GM11168 (cell line): ENCODE measurements around the gene DHDDS.
"Not testable (repeated sequence)": the region's sequence is repeated elsewhere in the genome, so short reads cannot be mapped to it uniquely, and the experiment has no call there.

ENCODE experiments used
- in situ Hi-C: fragments of 300-500 bp; cut with MboI; formaldehyde crosslinking; loops from one replicate; pipeline ENCODE4 v1.12.0; 2022; ENCODE audit warnings: low sequenced_read_pairs; ENCODE audit not compliant: unreplicated experiment

Gene DHDDS

DNA sequence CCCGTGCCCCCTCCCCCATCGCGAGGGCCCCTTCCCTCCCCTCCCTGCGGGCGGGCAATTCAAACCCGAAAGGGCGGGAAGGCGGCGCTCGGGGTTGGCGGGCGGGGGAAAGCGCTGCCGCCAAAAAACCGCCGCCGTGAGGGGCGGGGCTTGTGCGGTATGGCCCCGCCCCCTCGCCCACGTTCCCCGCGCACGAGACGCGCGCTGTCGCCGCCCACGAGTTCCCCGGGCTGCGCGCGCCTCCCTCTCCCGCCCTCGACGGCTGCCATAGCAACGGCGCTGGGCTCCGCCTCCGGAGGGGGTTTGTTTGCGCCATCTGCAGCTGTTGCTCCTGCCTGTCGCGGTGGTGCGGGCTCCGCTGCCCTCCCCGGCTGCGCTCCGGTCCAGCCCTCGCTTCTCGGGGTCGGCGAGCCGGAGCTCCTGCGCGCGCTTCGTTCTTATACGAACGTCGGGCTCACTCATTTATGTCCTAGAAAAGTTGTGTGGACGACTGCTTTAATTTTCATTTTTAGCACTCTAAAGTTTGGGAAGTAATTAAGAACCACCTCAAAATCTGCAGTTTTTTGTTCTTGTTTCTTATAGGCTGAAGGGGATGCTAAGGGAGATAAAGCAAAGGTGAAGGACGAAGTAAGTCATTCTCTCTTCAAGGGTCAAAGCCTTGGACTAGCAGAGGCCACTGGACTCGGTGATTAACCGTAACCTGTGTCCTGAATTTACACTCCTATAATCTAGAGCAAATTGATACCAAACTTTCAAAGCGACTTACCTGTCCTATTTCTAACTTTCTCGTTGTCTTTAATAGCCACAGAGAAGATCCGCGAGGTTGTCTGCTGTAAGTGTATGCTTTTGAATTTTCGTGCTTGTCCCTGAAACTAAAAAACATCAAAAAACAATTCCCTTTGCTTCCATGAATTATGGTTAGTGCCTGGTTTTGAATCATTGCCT, 41.1 kb downstream of the DHDDS start:
- in situ Hi-C loops = no loop called here

DNA sequence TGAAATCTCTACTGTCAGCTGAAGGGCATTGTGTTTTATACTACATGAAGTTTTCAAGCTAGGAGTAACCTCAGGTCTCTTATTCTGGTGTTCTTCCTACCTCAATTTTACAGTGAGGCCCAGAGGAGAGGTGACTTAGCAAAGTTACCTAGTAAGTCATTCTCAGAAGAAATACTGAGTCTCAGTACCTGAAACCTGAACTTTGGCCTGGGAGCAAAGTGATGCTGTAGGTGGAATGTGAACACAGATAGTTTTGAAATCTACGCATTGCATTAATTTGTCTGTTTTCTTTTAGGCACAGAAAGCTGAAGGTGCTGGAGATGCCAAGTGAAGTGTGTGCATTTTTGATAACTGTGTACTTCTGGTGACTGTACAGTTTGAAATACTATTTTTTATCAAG, 42.7 kb downstream of the DHDDS start:
- in situ Hi-C loops = no loop called here

DNA sequence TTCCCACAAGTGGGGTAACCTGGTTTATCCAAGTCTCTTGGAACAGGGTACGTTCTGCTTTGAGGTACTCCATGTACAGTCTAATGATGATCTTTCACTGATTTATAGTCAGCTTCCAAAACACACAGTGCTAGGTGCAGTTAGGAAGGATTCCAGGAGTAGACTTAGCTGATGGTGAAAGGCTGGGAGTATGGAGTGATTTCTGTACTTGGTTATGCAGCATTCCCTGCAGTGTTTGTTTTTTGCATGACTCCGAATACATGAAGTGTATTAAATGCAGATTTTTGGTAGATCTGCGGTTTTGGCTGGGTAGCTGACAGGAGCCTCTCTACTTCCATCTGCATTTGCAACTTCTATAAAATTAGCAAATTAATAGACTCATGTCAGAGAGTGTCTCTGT, 43.9 kb downstream of the DHDDS start:
- in situ Hi-C loops = no loop called here

DNA sequence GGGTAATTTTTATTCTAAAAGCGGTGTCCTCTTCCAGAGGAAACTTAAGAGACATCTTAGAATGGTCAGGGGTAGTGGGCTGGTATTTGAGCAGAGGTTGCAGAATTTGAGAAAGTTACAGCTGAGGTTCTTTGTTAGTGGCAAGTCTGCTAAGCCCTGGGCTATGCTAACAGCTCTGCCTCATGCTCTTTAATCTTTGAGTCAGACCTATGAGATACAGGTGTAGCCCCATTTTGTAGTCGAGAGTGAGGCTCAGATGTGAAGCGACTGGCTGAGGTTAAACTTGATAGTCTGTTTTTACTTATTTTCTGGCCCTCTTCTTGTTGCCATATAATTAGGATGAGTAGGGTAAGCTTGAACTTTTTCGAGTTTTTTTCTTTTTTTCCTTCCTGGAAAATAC, 44.8 kb downstream of the DHDDS start:
- in situ Hi-C loops = no loop called here

DNA sequence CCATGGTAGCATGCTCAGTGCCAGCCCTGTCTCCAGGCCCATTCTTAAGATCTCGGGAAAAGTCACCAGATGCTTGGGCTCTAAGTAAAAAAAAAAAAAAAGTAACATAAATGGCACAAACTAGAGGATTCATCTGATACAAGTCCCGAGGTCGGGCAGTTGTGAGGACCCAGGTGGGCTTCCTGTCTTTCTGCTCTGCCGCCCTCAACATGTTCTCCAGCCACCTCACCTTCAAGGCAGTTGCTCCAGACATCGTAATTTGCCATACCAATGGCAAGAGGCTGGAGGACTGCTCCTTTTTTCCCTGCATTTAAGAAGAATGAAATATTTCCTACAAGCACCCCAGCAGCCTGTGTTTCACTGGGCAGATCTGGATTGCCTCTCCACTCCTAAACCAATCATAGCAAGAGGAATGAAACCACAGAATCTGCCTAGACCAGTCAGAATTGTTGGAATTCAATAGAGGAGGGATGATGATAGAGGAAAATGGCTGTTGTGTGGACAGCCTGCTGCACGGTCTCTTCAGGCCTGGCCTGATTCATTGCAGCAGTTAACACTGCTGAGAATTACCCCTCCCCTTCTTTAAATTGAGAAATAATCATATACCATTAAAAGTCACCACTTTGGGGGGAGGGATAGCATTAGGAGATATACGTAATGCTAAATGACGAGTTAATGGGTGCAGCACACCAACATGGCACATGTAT, 45.5 kb downstream of the DHDDS start:
- in situ Hi-C loops = no loop called here

DNA sequence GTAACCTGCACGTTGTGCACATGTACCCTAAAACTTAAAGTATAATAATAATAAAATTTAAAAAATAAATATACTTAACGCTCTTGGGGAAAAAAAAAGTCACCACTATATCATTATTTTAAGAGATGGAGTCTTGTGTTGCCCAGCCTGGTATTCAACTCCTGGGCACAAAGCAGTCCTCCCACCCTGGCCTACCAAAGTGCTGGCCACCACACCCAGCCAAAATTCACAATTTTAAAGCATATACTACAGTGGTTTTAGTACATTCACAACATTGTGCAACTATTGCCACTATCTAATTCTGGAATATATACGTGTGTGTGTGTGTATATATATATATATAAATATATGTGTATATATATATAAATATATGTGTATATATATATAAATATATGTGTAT, 46.0 kb downstream of the DHDDS start:
- in situ Hi-C loops = no loop called here

DNA sequence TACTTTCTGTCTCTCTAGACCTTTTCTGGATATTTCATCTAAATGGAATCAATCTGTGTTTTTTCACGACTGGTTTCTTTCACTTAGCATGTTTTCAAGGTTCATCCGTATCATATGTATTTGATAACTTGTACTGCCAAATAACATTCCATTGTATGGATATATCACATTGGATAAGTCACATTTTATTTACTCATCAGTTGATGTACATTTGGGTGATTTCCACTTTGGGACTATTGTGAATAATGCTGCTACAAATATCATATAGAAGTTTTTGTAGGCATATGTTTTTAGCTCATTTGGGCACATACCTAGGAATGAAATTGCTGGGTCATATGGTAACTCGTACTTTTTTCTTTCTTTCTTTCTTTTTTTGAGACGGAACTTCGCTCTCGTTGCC, 46.9 kb downstream of the DHDDS start:
- in situ Hi-C loops = no loop called here

DNA sequence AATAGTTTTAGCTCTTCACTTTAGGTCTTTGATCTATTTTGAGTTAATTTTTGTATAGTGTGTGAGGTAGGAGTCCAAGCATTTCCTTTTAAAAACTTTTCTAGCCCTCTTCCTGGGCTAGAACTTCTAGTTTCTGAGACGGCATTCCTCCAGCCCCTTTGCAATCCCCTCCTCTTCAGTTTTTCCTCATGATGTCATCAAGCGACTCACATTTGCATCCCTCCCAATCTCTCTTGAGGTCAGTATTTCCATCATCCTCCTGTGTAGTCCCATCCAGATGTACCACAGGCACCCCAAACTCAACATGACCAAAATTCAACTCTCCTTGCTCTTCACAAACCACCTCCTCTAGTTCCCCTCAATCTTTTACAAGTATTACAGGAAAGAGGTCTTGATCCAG, 50.8 kb downstream of the DHDDS start:
- in situ Hi-C loops = no loop called here

DNA sequence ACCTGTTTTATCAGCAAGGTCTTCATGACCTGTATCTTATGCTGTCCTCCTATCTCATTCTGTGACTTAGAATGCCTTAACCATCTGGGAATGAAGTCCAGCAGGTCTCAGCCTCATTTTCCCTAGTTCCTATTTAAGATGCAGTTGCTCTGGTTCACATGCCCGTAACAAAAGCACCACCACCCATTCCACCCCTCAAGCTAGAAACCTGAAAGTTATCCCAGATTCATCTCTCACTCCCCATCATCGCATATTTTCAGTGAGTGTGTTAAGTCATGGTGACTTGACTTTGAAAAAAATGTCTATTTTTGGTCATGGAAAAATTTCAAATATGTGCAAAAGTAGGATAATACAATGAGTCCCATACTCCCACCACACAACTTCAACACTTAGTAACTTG, 51.9 kb downstream of the DHDDS start:
- in situ Hi-C loops = no loop called here

DNA sequence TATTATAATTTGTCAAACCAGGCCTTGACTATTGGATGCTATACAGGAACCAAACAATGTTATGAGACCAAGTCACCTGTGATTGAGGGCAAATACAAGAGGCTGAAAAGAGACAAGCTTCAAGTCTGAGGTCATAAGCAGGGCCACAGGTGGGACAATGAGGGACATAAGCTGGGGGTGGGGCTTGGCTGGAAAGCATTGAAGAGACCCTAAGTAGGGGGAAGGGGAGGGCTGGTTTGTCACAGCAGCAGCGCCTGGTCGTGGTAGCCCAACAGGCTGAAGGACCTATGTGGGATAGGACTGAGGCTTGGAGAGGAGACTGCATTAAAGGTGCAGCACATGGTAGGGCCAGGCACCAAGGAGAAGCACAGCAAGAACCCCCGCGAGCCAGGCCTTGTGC, 58.0 kb downstream of the DHDDS start:
- in situ Hi-C loops = no loop called here

DNA sequence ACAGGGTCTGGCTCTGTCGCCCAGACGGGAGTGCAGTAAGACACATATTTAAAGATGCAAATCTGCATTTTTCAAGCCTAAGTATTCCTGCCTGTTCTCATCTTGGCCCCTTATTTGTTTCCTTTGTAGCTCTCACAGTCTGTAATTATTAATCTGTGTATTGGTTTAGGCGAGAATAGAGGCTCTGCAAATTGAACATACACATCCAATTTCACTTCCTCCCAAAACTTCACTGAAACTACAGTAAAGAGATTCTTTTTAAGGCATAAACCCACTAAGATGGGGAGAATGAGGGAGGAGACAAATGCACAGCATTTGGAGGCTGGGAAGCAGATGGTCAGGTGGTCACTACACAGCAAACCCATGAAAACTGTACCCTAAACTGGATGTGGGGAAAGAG, 61.1 kb downstream of the DHDDS start:
- in situ Hi-C loops = no loop called here

DNA sequence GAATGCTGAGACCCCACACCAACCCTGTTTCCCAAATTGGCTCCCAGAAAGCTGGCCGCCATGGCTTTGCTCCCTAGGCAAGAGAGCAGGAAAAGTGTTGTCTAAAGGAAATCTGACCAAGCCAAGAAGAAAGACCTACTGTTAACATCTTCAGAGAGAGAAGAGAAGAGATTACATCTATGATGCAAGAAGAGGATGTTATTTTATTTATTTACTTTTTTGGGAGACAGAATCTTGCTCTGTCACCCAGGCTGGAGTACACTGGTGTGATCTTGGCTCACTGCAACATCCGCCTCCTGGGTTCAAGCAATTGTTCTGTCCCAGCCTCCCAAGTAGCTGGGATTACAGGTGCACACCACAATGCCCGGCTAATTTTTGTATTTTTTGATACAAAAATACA, 61.8 kb downstream of the DHDDS start:
- in situ Hi-C loops = no loop called here

DNA sequence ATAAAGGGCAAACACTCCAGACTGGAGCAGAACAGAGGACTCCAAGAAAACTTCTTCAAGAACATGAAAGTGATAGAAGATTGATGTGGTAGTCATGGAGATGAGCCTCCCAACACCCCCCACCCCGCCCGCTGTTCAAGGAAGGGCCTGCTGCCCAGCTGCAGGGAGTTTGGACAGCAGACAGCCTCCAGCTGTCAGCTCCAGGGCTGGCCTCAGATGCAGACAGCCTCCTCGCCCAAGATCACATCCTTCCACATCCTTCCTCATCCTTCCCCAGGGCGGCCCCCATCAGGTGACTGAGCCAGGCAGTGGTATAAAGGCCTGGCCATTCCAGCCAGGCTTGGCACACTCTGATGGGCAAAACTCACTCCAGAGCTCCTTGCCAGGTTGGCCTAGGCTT, 64.7 kb downstream of the DHDDS start:
- in situ Hi-C loops = no loop called here

DNA sequence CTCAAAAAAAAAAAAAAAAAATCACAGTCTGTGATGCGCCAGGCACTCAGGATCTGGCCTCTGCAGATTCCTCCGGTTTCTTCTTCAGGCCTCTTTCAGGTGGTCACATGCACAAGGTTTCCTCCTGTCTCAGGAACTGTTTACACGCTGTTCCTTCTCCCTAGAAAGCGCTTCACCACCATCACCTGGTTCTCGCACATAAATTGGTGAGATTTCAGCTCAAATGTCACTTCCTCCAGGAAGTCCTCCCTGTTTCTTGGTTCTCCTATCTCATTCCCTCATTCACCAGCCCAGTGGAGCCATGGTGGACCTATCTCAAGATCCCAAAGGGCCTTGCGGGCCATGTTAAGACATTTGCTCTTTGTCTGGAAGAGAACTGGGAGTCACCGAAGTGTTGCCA, 66.8 kb downstream of the DHDDS start:
- in situ Hi-C loops = no loop called here

DNA sequence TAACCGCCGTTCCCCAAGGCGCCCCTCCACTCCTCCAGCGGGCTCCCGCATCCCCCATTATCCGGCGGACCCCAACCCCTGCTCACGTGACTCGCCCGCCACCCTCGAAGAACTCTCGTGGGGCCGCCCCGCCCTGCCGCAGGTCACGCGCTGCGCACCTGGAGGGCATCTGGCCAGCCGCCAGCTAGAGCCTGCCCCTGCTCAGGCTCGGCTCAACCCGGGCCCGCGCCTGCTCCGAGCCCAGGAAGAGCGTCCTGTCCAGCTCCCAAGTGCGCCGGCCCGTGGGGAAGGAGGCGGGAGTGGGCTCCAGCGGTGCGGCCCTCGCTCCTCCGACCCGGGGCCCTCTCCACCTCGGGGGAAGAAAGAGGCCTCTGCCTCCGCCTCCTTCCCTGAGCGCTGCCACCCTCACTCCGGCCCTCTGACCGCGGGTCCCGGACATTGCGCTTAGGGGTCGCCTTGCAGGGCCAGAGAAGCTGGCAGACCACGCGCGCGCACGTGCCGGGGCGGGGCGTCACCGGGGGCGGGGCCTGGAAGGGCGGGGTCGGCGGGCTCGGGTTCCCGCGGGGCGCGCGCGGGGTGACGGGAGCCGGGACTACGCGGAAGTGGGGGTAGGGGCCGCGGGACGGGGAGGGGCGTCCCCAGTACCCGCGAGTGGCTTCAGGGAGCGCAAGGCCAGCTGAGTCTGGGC, 68.5 kb downstream of the DHDDS start:
- in situ Hi-C loops = no loop called here

DNA sequence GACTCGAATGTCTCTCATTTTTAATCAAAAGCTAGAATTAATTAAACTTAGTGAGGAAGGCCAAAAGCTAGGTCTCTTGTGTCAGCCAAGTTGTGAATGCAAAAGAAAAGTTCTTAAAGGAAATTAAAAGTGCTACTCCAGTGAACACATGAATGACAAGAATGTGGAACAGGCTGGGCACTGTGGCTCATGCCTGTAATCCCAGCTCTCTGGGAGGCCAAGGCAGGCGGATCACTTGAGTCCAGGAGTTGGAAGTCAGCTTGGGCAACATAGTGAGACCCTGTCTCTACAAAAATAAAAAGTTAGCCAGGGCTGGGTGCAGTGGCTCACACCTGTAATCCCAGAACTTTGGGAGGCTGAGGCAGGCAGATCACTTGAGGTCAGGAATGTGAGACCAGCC, 78.6 kb downstream of the DHDDS start:
- in situ Hi-C loops = not testable (repeated sequence)

DNA sequence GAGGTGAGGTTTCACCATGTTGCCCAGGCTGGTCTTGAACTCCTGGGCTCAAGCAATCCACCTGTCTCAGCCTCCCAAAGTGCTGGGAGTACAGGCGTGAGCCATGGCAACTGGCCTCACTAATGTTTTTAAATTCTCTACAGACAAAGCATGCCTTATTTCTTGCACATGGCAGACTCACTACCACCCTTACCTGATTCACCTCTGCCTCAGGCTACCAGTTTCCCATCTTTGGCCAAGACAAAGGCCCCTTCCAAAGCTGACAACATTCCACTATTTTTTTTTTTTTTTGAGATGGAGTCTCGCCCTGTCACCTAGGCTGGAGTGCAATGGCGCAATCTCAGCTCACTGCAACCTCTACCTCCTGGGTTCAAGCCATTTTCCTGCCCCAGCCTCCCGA, 83.7 kb downstream of the DHDDS start:
- in situ Hi-C loops = not testable (repeated sequence)

DNA sequence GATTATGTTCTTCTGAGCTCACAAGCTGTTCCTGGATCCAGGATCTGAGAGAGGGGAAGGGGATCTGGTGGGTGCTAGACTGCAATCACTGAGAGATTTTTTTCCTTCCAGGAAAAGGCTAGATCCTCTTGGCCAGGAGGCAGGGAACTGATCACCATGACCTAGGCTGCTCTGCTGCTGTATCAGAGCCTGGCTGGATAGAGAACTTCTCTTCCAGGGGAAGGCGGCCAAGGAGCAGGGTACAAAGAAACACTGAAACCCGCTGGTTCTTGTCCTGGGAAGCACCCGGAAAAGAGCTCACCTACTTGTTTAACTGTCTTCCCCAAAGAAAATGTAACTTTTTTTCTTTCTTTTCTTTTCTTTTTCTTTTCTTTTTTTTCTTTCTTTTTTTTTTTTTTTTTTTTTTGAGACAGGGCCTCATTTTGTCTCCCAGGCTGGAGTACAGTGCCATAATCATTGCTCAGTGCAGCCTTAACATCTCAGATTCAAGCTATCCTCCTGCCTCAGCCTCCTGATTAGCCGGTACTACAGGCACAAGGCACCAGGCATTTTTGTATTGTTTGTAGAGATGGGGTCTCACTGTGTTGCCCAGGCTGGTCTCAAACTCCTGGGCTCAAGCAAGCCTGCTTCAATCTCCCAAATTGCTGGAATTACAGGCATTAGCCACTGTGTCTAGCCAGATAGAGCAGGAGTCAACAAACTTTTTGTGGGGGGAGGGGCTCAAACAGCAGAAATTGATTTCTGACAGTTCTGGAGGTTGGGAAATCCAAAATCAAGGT, 85.1 kb downstream of the DHDDS start:
- in situ Hi-C loops = no loop called here

DNA sequence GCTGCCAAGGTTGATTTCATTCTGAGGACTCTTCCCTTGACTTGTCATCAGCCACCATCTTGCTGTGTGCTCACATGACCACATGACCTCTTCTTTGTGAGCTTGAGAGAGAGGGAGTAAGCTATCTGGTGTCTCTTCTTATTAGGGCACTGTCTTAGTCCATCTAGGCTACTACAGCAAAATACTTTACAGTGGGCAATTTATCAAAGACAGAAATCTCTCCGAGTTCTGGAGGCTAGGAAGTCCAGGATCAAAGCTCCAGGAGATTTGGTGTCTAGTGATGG, 85.6 kb downstream of the DHDDS start:
- in situ Hi-C loops = no loop called here

DNA sequence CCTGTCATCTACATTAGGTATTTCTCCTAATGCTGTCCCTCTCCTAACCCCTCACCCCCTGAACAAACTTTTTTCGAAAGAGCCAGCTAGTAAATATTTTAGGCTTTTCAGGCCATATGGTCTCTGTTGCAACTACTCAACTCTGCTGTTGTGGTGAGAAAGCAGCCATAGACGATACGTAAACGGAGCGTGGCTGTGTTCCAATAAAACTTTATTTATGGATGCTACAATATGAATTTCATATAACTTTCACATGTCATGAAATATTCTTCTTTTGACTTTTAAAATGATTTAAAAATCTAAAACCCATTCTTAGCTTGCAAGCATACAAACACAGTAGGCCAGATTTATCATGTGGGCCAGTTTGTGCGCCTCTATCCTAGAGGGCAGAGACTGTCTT, 86.2 kb downstream of the DHDDS start:
- in situ Hi-C loops = no loop called here

DNA sequence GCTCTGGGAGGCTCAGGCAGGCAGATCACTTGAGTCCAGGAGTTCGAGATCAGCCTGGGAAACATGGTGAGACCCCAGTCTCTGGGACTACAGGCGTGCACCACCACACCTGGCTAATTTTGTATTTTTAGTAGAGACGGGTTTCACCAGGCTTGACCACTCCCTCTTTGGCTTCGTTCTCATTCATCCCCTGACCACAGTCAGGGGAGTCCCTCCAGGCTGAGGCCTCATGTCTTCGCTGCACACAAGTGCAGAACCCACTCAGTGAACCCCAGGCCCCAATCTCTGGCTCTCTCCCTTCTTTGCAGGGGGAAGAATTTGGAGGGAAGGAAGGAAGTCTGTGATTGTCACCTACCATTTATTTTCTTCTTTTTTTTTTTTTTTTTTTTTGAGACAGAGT, 88.2 kb downstream of the DHDDS start:
- in situ Hi-C loops = no loop called here
